Measurements from ENCODE around the gene VAMP5. TPM values are rescaled to one million over a fixed set of nuclear protein-coding genes. Genes with fewer than 3 reads are reported as not detected.

Gene VAMP5
- total and polyA plus RNA-seq, 2 donors (not counting 1 experiment from before 2014, with no cell fraction given): 16.9 to 28.6 TPM

DNA sequence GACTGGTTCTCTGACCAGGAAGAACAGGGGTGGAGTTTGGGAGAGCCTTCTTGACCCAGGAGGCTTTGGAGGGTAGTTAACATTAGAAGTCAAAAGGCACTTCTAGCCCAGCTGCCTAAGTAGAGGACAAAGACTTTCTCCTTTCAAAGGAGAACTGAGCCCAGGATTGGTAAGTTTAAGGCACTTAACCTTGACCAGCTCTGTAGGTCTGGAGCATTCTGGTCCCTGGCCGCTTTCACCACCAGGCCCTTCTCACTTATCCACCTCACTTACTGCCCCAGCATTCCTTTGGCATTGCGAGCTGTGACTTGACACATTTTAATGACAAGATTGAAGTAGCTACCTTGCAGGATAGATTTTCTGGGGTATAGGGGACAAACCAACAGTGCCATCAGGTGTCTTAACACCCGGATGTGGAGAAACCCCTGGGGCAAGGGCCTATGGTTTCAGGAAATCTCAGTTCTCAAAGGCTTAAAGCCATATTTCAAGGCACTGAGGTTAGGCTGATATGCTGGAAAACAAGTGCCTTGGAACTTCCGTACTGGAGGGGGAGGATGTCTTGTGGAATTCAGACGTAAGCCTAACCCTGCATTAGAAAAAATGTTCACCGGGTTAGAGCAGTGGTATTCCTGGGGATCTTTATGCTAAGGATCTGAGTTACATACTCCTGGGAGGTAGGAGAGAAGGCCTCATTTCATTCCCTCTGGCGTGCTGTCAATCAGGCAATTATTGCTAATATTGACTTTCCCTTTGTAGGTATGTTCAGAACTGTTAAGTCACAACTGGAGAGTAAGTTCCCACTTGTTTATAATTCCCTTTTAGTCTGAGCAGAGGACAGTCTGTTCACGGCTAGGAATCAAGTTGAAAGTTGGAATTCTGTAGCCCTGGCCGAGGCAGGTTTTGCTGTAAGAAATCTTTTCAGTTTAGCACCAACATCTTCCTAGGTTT, 23.3 kb downstream of the VAMP5 start:
- H3K4me3 Mint-ChIP-seq: no peak overlapping the region
- H3K9me3 Mint-ChIP-seq (ENCODE audit: insufficient read depth): no peaks in the 10 kb centered on the region
- H3K27me3 Mint-ChIP-seq: no peaks in the 10 kb centered on the region
- ChIA-PET POLR2A (interaction anchor here (0.6 to 0.7 kb wide), 2 partner anchors 32 to 275 kb away, joined by 3 to 5 read pairs; no protein-coding TSS in a partner anchor), CTCF (no interaction called here)
- 100% methylated on average over 4 of the region's 9 CpGs for WGBS (ENCODE audit: insufficient coverage)
- TF ChIP-seq, protein P1, sequence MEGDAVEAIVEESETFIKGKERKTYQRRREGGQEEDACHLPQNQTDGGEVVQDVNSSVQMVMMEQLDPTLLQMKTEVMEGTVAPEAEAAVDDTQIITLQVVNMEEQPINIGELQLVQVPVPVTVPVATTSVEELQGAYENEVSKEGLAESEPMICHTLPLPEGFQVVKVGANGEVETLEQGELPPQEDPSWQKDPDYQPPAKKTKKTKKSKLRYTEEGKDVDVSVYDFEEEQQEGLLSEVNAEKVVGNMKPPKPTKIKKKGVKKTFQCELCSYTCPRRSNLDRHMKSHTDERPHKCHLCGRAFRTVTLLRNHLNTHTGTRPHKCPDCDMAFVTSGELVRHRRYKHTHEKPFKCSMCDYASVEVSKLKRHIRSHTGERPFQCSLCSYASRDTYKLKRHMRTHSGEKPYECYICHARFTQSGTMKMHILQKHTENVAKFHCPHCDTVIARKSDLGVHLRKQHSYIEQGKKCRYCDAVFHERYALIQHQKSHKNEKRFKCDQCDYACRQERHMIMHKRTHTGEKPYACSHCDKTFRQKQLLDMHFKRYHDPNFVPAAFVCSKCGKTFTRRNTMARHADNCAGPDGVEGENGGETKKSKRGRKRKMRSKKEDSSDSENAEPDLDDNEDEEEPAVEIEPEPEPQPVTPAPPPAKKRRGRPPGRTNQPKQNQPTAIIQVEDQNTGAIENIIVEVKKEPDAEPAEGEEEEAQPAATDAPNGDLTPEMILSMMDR (IDR thresholded peaks at IDR 0.05): no peak
- no peak for TF ChIP-seq EZH2 (IDR thresholded peaks at IDR 0.05; ENCODE audit: borderline replicate concordance, insufficient read depth, low read depth, low read length, poor library complexity, severe bottlenecking)
- Histone ChIP-seq H3K4me1 (ENCODE audit: control insufficient read depth in 2 of 2, insufficient read depth in 2 of 2, low read length in 2 of 2) (peaks cover 19 to 33% of the 10 kb centered on the region in 2 donors), H3K9me3 (ENCODE audit: control extremely low read depth in 1 of 3, control insufficient read depth in 2 of 3, insufficient read depth in 1 of 3, low read length in 2 of 3) (no peaks in the 10 kb centered on the region), H3K4me3 (ENCODE audit: control extremely low read depth in 1 of 5, extremely low read depth in 1 of 5, insufficient read depth in 1 of 5, low read depth in 2 of 5, low read length in 4 of 5) (no peak overlapping the region), H3K27me3 (replicated peaks in 1 of 4; ENCODE audit: control extremely low read depth in 1 of 4, control insufficient read depth in 3 of 4, insufficient read depth in 4 of 4, low read length in 3 of 4) (no peaks in the 10 kb centered on the region), H3K79me2 (ENCODE audit: control insufficient read depth, insufficient read depth, low read length) (peaks cover 34% of the 10 kb centered on the region), H3K9ac (ENCODE audit: low read length) (no peak overlapping the region), H3K36me3 (replicated peaks in 1 of 2; ENCODE audit: control extremely low read depth in 1 of 2, control insufficient read depth in 1 of 2, extremely low read depth in 1 of 2, insufficient read depth in 2 of 2, low read length in 1 of 2) (peaks cover 0 to 28% of the 10 kb centered on the region in 2 experiments), H3K27ac (ENCODE audit: low read length in 2 of 2) (peak overlapping the region in 1 of 2 donors; percentile 19), H3K4me2 (replicated peaks; ENCODE audit: low read depth, low read length, poor library complexity, severe bottlenecking) (no peak overlapping the region), H4K20me1 (ENCODE audit: control insufficient read depth, insufficient read depth, low read length, poor library complexity, severe bottlenecking) (peaks cover 34% of the 10 kb centered on the region), H2AFZ (ENCODE audit: insufficient read depth, low read depth, low read length, poor library complexity, severe bottlenecking) (no peak overlapping the region)
- ATAC-seq (ENCODE audit: low read depth) (no peak), DNase-seq (no peak)
- H3K27ac Mint-ChIP-seq: peak overlapping the region; percentile 11
- intact Hi-C loops (cut with micrococcal nuclease): no loop called here
- peaks cover 46% of the 10 kb centered on the region for H3K4me1 Mint-ChIP-seq

All from B cell (primary cell).